Measurements from ENCODE around the gene NRXN3. TPM values are rescaled to one million over a fixed set of nuclear protein-coding genes. Genes with fewer than 3 reads are reported as not detected.

Gene NRXN3
- total and polyA plus RNA-seq, 4 donors: 1.4 to 8.3 (median 4.4) TPM

DNA sequence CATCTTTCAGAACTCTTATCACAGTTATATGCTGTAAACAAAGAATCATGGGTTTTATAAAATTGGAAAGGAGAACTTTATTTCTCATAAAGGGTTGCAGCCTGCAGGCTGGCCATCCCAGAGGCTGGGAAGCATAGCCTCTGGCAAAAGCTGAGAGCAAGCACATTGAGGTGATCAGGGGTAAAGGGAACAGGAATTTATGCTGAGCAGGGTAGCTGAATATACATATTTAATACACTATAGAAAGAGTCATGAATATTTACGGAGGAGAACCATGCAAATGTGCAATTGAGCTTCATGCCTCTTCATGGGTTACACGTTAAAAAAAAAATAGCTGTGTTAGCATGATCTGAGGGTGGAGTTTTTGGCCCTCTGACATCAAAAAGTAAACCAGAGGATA is 653.3 kb downstream of the NRXN3 start:
- ATAC-seq (ENCODE audit: insufficient read depth, low FRiP score): no peak
- Histone ChIP-seq H3K4me3 (no peak overlapping the region), H3K27ac (ENCODE audit: low read depth in 1 of 2, low read length in 1 of 2) (no peak overlapping the region), H3K27me3 (ENCODE audit: control insufficient read depth in 3 of 3, insufficient read depth in 3 of 3, low read length in 2 of 3) (no peaks in the 10 kb centered on the region), H3K9ac (ENCODE audit: insufficient read depth in 1 of 2, low read length in 2 of 2) (no peak overlapping the region), H3K9me3 (ENCODE audit: control insufficient read depth in 4 of 4, insufficient read depth in 3 of 4, low read length in 3 of 4) (no peaks in the 10 kb centered on the region), H3K36me3 (ENCODE audit: control insufficient read depth in 4 of 4, insufficient read depth in 4 of 4, low read length in 4 of 4) (no peaks in the 10 kb centered on the region), H3K4me1 (ENCODE audit: control insufficient read depth in 5 of 5, insufficient read depth in 5 of 5, low read length in 5 of 5) (no peaks in the 10 kb centered on the region)
- no peak for DNase-seq
- WGBS, 2 donors: 78 to 83% methylated on average over 2 of the region's 2 CpGs
- TF ChIP-seq, protein P1, sequence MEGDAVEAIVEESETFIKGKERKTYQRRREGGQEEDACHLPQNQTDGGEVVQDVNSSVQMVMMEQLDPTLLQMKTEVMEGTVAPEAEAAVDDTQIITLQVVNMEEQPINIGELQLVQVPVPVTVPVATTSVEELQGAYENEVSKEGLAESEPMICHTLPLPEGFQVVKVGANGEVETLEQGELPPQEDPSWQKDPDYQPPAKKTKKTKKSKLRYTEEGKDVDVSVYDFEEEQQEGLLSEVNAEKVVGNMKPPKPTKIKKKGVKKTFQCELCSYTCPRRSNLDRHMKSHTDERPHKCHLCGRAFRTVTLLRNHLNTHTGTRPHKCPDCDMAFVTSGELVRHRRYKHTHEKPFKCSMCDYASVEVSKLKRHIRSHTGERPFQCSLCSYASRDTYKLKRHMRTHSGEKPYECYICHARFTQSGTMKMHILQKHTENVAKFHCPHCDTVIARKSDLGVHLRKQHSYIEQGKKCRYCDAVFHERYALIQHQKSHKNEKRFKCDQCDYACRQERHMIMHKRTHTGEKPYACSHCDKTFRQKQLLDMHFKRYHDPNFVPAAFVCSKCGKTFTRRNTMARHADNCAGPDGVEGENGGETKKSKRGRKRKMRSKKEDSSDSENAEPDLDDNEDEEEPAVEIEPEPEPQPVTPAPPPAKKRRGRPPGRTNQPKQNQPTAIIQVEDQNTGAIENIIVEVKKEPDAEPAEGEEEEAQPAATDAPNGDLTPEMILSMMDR (IDR thresholded peaks at IDR 0.05; ENCODE audit: control extremely low read depth, extremely low read depth): no peak

DNA sequence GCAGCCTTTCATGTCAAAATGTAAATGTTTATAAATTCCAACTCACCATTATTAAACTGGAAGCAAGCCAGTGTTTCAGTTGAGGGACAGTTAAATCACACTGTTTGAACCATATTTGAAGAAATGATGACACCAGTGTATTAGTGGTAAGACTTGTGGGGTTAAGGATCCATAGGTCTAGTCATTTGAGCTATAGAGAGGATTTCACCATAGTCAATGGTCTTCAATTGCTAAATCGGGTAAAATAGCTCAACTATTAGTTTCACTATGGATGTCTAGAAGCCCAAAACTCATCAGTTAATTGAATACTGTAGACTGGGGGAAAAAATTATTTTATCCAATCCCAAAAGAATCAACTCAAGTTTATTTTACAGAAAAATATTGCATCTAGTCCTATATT is 659.1 kb downstream of the NRXN3 start:
- Histone ChIP-seq H3K9ac (ENCODE audit: insufficient read depth in 1 of 2, low read length in 2 of 2) (no peak overlapping the region), H3K27me3 (ENCODE audit: control insufficient read depth in 3 of 3, insufficient read depth in 3 of 3, low read length in 2 of 3) (no peaks in the 10 kb centered on the region), H3K27ac (ENCODE audit: low read depth in 1 of 2, low read length in 1 of 2) (no peak overlapping the region), H3K9me3 (ENCODE audit: control insufficient read depth in 4 of 4, insufficient read depth in 3 of 4, low read length in 3 of 4) (no peaks in the 10 kb centered on the region), H3K4me3 (no peak overlapping the region), H3K36me3 (ENCODE audit: control insufficient read depth in 4 of 4, insufficient read depth in 4 of 4, low read length in 4 of 4) (no peaks in the 10 kb centered on the region), H3K4me1 (ENCODE audit: control insufficient read depth in 5 of 5, insufficient read depth in 5 of 5, low read length in 5 of 5) (no peaks in the 10 kb centered on the region)
- TF ChIP-seq, protein P1 (IDR thresholded peaks at IDR 0.05; ENCODE audit: control extremely low read depth, extremely low read depth): no peak
- no peak for ATAC-seq (ENCODE audit: insufficient read depth, low FRiP score)
- no peak for DNase-seq
- 84 to 91% methylated on average over 1 of the region's 1 CpG for WGBS, 2 donors

DNA sequence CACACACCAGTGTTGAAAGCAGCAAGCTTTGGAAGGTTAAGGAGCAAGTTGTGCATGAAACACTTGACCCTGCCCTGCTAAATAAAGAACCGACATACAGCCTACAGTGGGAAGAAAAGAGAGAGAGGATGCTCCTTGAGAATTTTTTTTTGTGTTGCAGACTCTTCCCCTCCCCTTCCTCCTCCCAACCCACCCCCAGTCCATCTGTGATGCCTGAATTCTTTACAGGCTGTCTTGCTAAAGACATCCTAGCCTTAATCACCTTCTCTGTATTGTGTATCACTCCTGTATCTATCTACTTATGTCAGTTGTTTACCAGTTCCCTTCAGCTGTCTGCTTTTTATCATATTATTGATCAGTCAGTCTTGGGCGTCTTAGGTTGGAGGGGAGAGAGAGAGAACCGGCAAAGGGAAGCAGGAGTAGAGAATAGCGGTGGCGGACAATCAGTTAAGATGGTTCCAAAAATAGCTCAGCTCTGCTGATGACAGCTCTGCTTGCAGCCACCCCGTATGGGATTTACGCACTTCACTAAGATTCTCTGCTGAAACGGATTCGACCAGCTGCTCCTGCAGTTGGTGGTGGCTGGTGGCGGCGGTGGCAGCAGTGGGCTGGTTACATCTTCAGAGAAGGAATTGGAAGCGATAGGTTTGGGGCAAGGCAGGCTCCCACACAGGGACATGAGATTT is 664.7 kb downstream of the NRXN3 start:
- DNase-seq: no peak

More for the DNA sequence above, 664.7 kb downstream of the NRXN3 start:
- no peaks in the 10 kb centered on the region for H3K27me3 ChIP-seq (ENCODE audit: control insufficient read depth in 3 of 3, insufficient read depth in 3 of 3, low read length in 2 of 3)
- no peaks in the 10 kb centered on the region for H3K4me1 ChIP-seq (ENCODE audit: control insufficient read depth in 5 of 5, insufficient read depth in 5 of 5, low read length in 5 of 5)
- WGBS, 2 donors: 55 to 70% methylated on average over 12 of the region's 12 CpGs
- H3K27ac ChIP-seq (ENCODE audit: low read depth in 1 of 2, low read length in 1 of 2): no peak overlapping the region
- TF ChIP-seq, protein P1 (IDR thresholded peaks at IDR 0.05; ENCODE audit: control extremely low read depth, extremely low read depth): no peak
- H3K9ac ChIP-seq (ENCODE audit: insufficient read depth in 1 of 2, low read length in 2 of 2): no peak overlapping the region
- ATAC-seq (ENCODE audit: insufficient read depth, low FRiP score): no peak
- no peaks in the 10 kb centered on the region for H3K9me3 ChIP-seq (ENCODE audit: control insufficient read depth in 4 of 4, insufficient read depth in 3 of 4, low read length in 3 of 4)
- H3K4me3 ChIP-seq: no peak overlapping the region
- H3K36me3 ChIP-seq (ENCODE audit: control insufficient read depth in 4 of 4, insufficient read depth in 4 of 4, low read length in 4 of 4): no peaks in the 10 kb centered on the region

All from lung (tissue), 12 donors.